GM12892 (cell line): Measurements from ENCODE around the gene RIT1.
"Not testable (repeated sequence)": the region's sequence is repeated elsewhere in the genome, so short reads cannot be mapped to it uniquely, and the experiment has no call there.

ENCODE experiments used
- DNase-seq: peaks from one replicate; pipeline ENCODE4 v3.0.0; 2011; ENCODE audit not compliant: insufficient read length
- FAIRE-seq: peaks from 2 replicates; lab custom pipeline; 2011; peaks lifted over from hg19 to GRCh38; lab: Jason Lieb, UNC
- POLR2A ChIP-seq: IDR thresholded peaks from 2 replicates; pipeline ENCODE4 v1.6.1; 2011; ENCODE audit warnings: low read depth, low read length, control low read depth
- POLR2AphosphoS5 ChIP-seq: IDR thresholded peaks from 2 replicates; pipeline ENCODE4 v1.6.1; 2011; ENCODE audit warnings: low read depth, low read length, control low read depth
- TAF1 ChIP-seq: IDR thresholded peaks from 2 replicates; pipeline ENCODE4 v1.6.1; 2011; ENCODE audit warnings: low read depth, mild to moderate bottlenecking, control low read depth, low read length, borderline replicate concordance

RIT1 gene

DNA sequence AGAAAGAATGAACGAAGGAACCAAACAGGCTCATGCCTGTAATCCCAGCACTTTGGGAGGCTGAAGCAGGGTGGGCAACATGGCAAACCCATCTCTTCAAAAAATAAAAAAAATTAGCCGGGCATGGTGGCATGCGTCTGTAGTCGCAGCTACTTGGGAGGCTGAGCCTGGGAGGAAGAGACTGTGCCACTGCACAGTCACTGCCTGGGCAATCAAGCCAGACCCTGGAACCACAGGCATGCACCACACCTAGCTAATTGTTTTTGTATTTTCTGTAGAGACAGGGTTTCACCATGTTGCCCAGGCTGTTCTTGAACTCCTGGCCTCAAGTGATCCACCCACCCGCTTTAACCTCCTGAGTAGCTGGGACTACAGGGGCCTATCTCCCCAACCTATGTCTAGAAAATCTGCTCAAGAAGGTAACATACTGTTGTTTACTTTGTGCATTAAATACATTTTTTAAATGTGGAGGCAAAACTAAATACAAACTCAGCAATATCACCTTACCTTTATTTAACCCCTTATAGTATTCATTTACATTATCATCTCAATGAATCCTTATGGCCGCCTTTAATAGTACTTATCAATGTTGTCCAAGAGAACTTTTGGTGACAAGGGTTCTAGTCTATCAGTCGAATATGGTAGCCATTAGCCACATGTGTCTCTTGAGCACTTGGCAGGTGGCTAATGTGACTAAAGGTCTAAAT, 20.3 kb upstream of the RIT1 start:
- no peak for FAIRE-seq
- TF ChIP-seq TAF1 (no peak), POLR2A (peak; percentile 60; the same call in 1 of the 2 replicates), POLR2AphosphoS5 (peak; percentile 59; the same call in 1 of the 2 replicates)
- DNase-seq: no peak

DNA sequence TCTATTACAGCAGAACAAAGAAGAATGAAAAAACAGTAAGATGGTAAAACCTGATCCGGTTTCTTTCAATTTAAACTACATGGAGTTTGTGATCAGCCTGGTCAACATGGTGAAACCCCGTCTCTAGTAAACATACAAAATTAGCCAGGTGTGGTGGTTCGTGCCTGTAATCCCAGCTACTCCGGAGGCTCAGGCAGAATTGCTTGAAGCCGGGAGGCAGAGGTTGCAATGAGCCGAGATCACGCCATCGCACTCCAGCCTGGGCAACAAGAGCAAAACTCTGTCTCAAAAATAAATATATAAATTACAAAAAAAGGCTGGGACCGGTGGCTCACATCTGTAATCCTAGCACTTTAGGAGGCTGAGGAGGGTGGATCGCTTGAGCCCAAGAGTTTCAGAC, 19.6 kb upstream of the RIT1 start:
- not testable (repeated sequence) for FAIRE-seq, DNase-seq

DNA sequence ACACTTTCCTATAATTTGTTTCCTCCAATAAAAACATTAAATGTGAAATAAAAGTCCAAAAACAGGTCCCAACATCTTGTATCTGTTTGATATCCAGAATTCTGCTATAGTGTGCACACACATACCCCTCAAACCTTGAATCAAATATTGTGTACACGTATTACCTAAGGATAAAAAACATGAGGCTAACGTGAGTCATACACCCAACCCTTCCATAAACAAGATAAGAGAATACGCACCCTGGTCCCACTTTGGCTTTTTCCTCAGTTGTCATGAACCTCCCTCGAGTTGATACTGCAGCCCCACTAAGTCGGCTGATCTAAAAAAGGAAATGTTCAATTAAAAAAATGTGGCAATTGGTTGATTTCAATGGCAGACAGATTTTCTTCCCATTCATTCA, 17.9 kb upstream of the RIT1 start:
- DNase-seq (no peak), FAIRE-seq (no peak)
- TF ChIP-seq POLR2AphosphoS5 (no peak; the same call in 1 of the 2 replicates), TAF1 (no peak), POLR2A (no peak)

DNA sequence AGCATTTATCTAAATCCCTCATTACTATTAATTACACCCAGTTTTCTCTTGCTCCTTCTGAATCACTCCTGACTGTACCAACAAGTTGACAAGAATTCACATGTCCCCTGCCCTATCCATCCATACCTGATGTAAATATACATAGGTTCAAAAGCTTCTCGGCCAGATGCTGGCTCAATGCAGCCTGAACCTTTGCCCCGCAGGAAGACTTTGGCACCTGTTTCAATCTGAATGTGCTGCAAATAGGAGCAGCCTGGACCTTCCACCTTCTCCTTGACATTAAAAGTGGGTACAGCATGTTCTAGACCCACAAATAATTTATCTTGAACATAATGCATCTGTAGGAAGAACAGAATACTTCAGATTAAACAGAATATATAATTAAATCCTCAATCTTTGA, 14.4 kb upstream of the RIT1 start:
- DNase-seq: no peak
- FAIRE-seq: no peak
- TF ChIP-seq POLR2AphosphoS5 (no peak), TAF1 (no peak), POLR2A (no peak)

DNA sequence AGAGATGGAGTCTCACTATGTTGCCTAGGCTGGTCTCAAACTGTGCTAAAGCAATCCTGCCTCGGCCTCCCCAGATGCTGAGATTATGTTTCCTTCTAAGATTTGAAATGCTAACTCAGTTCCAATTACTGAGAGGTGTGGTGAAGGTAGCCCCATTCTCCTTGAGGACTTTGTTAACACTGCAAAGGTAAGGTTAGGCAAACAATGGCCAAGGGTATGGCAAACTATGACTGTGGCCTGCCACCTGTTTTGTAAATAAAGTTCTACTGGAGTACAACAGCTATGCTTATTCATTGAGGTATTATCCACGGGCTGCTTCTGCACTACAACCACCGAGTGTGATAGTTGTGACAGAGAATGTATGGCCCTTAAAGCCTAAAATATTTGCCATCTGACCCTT, 9.6 kb upstream of the RIT1 start:
- peak; percentile 39 for TF ChIP-seq POLR2A
- no peak for TF ChIP-seq POLR2AphosphoS5
- no peak for DNase-seq
- no peak for FAIRE-seq

DNA sequence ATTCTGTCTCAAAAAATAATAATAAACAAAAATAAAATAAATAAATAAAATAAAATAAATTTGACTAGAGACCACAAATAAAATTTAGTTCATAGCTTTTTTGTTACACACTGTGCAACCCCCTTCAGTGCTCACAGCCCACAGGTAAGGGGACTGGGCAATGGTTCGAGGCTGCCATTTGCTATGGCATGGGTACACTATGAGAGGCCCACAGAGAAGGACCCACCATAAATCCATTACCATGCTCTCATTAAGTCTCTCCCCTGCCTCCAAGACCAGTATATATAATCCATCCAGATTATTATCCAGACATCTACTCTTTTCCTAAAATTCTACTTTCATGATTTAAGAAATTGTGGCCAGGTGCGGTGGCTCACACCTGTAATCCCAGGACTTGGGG, 8.7 kb upstream of the RIT1 start:
- no peak for FAIRE-seq
- TF ChIP-seq POLR2AphosphoS5: no peak
- no peak for TF ChIP-seq POLR2A
- TF ChIP-seq TAF1: no peak
- no peak for DNase-seq

DNA sequence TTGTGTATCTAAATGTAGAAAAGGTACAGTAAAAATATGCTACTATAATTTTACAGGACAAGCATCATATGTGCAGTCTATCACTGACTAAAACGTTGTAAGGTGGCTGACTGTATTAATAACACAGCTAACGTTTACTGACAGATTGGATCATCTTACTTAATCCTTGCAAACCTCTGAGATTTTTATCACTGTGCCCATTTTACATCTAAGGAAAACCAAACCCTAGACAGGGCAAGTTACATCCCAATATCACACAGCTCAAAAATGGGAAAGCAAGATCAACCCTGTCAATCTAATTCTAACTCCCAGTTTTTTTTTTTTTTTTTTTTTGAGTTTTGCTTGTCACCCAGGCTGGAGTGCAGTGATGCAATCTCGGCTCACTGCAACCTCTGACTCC, 7.5 kb upstream of the RIT1 start:
- FAIRE-seq (no peak), DNase-seq (no peak)
- no peak for TF ChIP-seq TAF1
- TF ChIP-seq POLR2AphosphoS5: no peak; the same call in 1 of the 2 replicates
- no peak; the same call in 1 of the 2 replicates for TF ChIP-seq POLR2A

DNA sequence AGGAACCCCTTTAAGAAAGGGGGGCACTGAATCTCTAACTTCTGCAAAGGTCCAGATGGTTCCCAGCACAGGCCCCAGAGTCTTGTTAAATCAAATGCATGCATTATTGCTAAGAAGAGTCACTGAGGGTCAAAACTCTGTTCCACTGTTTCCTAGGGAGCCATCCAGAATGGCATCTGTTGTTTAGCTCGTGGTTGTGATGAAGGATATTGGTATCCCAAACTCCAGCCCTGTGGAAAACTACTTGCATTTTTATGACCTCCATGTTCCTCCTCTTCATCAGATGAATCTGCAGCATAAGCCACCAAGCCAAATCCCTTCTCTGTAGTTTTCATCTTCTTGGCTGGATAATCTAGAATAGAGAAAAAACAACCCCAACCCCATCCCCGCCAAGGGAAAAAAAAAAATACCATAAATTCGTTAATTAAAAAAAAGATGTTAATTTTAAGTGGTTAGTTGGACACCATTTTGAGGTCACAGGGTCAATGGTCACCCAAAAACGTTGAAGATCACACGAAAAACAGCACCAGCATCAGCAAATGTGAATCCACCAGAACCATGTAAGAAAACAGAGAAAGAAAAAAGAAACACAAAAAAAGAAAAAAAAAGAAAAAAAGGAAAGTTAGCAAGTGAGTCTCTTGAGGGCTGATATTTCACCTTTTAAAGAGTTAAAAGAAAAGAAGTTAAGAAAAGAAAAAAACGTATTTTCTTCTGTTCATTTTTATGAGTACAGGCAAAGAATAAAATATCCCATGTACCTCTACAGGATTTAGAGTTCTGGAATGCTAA, 3.0 kb upstream of the RIT1 start:
- DNase-seq (no peak), FAIRE-seq (no peak)
- TF ChIP-seq TAF1 (no peak), POLR2A (no peak), POLR2AphosphoS5 (no peak)

DNA sequence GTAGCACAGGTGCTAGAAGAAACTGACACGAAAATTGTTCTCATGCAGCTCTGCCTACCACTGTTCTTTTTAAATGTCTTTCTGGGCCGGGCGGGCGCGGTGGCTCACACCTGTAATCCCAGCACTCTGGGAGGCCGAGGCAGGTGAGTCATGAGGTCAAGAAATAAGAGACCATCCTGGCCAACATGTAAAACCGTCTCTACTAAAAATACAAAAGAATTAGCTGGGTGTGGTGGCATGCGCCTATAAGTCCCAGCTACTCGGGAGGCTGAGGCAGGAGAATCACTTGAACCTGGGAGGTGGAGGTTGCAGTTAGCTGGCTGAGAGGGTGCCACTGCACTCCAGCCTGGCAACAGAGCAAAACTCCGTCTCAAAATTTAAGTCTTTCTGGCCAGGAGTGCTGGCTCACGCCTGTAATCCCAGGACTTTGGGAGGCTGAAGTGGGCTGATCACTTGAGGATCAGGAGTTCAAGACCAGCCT, 947 bp upstream of the RIT1 start:
- DNase-seq (no peak), FAIRE-seq (no peak)
- no peak for TF ChIP-seq TAF1
- peak; percentile 72 for TF ChIP-seq POLR2AphosphoS5

DNA sequence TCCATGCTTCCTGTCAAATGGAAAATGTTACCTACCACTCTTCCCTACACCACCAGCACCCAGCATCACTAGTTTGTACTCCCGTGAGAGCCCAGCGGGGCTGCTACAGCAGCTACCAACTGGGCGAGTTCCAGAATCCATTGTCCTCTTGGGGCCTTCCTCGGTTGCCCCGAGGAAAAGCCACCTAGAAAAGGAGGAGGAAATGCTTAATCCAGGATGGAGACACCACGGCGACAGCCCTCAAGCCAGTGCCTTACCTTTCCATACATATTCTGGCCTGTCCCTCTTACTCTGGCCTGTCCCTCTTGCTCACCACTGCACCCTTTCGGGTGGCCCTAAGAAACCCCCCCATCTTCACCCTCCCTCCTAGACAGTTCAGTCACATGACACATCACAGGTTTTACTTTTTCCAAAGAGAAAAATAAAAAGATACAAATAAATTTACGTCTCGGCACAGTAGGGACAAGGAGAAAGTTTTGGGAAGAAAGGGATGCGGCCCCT, 478 bp downstream of the RIT1 start:
- TF ChIP-seq POLR2AphosphoS5: no peak
- TF ChIP-seq POLR2A: no peak
- no peak for TF ChIP-seq TAF1
- DNase-seq: no peak
- peak; percentile 74 for FAIRE-seq

DNA sequence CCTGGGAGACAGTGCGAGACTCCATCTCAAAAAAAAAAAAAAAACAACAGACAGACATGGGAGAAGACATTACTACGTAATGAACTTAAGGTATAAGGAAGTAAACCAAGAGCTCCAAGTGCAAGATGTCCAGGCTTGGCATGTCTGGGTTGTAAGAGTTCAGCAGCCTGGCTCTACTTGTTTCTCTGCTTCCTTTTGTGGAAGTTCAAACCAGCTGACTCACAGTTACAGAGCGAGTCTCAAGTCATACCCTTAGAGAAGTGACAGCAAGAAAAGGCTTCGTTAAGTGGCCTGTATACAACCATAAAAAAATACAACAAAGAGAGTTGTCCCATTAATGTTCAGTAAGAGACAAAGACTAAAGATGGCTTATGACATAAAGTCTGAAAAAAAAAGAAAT, 1.3 kb downstream of the RIT1 start:
- no peak for FAIRE-seq
- TF ChIP-seq TAF1 (no peak), POLR2A (no peak), POLR2AphosphoS5 (no peak)
- no peak for DNase-seq

DNA sequence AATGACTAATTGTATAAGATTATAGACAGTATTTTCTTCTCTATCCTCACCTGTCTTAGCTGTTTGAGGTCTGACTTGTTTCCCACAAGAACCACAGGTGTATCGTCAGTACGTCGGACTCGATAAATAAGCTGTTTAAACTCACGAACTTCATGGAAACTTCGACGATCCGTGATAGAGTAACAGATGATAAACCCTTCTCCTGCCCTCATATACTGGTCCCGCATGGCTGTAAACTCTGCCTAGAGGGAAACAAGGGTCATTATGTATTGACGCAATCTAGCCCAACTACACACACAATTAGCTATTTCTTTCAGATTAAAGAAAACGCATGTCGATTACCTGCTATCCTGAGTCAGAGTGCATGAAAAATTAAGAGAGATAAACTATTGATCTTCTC, 6.9 kb downstream of the RIT1 start:
- TF ChIP-seq TAF1 (no peak), POLR2AphosphoS5 (no peak), POLR2A (no peak)
- FAIRE-seq (no peak), DNase-seq (no peak)

DNA sequence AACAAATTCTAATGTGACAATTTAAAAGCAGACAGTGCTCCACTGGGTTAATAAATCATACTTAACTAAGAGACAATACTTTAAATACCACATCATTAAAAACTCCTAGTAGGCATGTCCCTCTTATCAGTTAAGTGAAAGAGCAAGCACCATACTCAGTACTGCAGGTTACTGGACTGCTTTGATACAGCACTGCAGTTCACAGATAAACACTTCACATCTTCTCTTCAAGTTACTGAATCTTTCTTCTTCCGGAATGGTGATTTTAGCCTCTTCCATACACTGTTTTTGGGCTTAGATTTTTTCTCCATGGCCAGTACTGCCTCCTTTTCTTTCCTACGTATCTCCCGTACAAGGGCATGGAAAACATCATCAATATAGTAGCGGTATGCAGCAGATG, 11.0 kb downstream of the RIT1 start:
- TF ChIP-seq POLR2A: no peak
- no peak for TF ChIP-seq TAF1
- TF ChIP-seq POLR2AphosphoS5: no peak
- FAIRE-seq (no peak), DNase-seq (no peak)
